Measurements from ENCODE around the gene PABPN1.

GRCh38 chr14:23324993-23325392, 3.7 kb downstream of the PABPN1 start:
- TF ChIP-seq CTCF (conservative IDR thresholded peaks at IDR 0.05; ENCODE audit: low read depth, low read length), result no peak
- TF ChIP-seq EZH2 (IDR thresholded peaks at IDR 0.05; ENCODE audit: borderline replicate concordance, low read depth, low read length, poor library complexity, severe bottlenecking), result no peak

All from A673 (cell line).